Amygdala (tissue), 56 donors: ENCODE measurements around the gene KCNK6.
A peak's percentile ranks its signal among the peaks of the same experiment; 100 is the strongest.

ENCODE experiments used
- DNase-seq, 56 donors: peaks; one replicate each; lab custom pipeline; 2025; lab: John Stamatoyannopoulos, UW

Gene KCNK6

GRCh38 chr19:38319421-38320258 is at the start of gene KCNK6:
TSS of gene KCNK6 (plus strand) at chr19:38319845. CDS start at chr19:38319951, 106 bp downstream.
- DNase-seq, result peak in 16 of 56 donors; percentile 3 to 42 (median 24)

DNA sequence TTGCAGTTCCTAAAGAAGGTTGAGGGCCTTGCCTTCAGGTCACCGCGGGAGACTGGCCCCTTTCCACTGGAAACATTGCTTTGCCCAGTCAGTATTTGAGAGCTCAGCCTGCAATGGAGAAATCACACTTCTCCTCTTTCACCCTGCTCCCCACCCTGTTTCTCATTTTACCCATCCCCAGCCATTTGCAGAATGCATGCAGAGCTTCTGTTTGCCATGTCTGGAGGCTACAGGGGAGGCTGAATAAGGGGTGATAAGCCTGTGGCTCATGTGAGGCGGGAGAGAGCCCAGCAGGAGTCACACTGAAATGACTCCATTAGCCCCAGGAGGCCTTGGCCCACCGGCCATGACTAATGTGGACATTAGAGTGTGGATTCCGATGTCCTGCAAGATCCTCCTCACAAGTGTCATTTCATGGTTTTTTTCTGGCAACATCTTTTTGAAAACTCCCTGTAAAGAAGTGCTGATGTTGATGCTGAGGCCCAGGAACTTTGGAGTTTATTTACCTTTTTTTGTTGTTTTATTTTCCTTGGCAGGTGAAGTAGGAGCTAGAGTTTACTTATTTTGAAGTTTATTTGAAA is 49.0 kb upstream of the KCNK6 start:
- DNase-seq, result no peak

DNA sequence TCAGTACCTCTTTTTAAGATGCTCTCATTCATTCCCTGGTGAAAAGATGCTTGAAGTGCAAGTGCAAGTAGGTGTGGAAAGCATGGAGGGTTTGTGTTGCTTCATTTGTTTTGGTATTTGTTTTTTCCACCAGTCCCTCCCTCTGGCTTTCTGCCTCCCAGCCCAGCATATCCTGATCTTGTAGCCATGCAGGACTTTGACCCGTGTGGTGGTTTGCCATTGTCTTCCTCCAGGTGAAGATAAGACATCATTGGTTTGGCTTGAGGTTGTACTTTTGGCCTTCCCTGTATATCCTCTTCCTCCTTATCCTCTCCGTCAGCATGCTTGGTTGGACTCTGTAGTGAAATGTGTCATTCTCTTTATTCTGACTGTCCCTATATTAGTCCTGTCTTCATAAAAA is 46.1 kb upstream of the KCNK6 start:
- DNase-seq, result no peak

GRCh38 chr19:38274739-38275138 is 44.9 kb upstream of the KCNK6 start:
- peak in 43 of 56 donors; percentile 8 to 83 (median 53) for DNase-seq

GRCh38 chr19:38276942-38277517 is 42.6 kb upstream of the KCNK6 start:
- DNase-seq, result no peak

GRCh38 chr19:38277549-38277948 is 42.1 kb upstream of the KCNK6 start:
- DNase-seq, result no peak

- no peak for DNase-seq
Measured at GRCh38 chr19:38277969-38278680, 41.5 kb upstream of the KCNK6 start.

DNA sequence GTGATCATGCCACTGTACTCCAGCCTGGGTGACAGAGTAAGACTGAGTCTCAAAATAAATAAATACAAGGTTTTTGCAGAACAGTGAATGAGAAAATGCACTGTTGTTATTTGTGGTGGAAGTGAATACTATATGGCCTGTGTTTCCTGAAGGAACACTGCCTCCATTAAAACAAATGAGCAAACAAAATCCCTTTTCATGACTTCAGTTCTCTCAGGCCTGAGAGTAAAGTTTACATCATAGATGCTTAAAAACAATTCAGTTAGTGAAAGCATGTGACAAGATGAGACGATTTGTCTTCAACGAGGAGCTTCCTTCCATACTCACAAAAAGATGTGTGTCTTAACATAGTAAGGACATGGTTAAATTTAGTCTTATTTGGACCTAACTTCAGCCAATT is 40.9 kb upstream of the KCNK6 start:
- DNase-seq, result no peak

GRCh38 chr19:38280030-38280921 is 39.4 kb upstream of the KCNK6 start:
- DNase-seq, result no peak

- peak in 1 of 56 donors; percentile 22 for DNase-seq
Measured at GRCh38 chr19:38281811-38282566, 37.7 kb upstream of the KCNK6 start.

GRCh38 chr19:38283271-38283670 is 36.4 kb upstream of the KCNK6 start:
- no peak for DNase-seq

GRCh38 chr19:38284422-38284821 is 35.2 kb upstream of the KCNK6 start:
- DNase-seq, result peak in 2 of 56 donors; percentile 4 to 37

DNA sequence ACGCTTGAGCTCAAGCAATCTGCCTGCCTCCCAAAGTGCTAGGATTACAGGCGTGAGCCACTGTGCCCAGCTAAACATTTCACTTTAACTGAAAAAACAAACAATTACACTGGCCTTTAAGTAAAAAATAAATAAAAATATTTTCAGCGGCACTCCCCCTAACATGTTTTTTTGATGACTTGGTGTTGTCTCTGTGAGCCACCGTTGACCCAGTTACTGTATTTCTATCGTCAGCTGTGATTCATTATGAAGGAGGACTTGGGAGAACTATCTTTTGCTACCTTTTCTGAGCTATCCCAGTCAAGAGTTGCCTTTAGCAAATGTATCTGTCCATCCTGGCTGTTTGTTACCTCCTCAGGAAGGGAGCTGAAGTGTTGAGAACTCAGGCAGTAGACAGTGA is 34.1 kb upstream of the KCNK6 start:
- DNase-seq, result no peak

DNA sequence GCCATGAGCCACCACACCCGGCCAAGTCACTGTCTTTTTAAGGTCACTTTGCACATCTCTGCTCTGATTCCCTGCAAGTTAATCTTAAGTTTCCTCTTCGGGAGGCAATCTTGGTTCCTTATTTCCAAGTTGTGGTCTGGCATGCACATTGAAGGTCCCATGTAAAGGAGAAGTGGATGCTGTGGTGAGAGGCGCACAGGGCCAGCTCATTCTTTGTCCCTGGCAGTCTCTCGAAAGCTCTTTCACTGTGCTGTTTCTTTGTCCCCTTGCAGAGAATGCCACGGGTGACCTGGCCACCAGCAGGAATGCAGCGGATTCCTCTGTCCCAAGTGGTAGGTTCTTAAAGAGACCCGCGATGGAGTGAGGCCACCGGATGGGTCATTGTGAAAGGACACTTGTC is 32.0 kb upstream of the KCNK6 start:
- peak in 5 of 56 donors; percentile 8 to 29 (median 11) for DNase-seq

- DNase-seq, result no peak
Measured at GRCh38 chr19:38288123-38288855, 31.4 kb upstream of the KCNK6 start.

DNA sequence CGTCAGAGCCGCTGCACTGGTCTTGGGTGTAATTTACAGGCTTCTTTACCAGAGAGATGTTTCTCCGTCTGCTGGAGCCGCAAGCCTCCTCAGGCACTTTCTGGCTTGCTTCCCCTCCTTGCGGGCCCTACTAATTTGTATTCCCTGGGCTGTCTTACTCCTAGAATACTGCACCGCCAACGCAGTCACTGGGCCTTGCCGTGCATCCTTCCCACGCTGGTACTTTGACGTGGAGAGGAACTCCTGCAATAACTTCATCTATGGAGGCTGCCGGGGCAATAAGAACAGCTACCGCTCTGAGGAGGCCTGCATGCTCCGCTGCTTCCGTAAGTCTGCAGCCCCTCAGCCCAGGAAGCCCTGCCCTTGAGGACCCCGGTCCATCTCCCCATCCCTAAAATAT is 29.7 kb upstream of the KCNK6 start:
- peak in 4 of 56 donors; percentile 18 to 41 (median 31) for DNase-seq

- no peak for DNase-seq
Measured at GRCh38 chr19:38290631-38291147, 29.0 kb upstream of the KCNK6 start.

DNA sequence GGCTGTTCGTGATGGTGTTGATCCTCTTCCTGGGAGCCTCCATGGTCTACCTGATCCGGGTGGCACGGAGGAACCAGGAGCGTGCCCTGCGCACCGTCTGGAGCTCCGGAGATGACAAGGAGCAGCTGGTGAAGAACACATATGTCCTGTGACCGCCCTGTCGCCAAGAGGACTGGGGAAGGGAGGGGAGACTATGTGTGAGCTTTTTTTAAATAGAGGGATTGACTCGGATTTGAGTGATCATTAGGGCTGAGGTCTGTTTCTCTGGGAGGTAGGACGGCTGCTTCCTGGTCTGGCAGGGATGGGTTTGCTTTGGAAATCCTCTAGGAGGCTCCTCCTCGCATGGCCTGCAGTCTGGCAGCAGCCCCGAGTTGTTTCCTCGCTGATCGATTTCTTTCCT is 27.8 kb upstream of the KCNK6 start:
- no peak for DNase-seq
